ENCODE results near the gene VEGFC.
A peak's percentile ranks its signal among the peaks of the same experiment; 100 is the strongest.

Gene VEGFC

GRCh38 chr4:176800891-176801534 is 8.3 kb upstream of the VEGFC start:
- H3K4me3 ChIP-seq (ENCODE audit: low read depth, low read length), result no peak overlapping the region
- in situ Hi-C loops (cut with HindIII; ENCODE audit: low sequenced_read_pairs), result no loop called here
- DNase-seq (ENCODE audit: low read depth), result no peak
- no peak for TF ChIP-seq CTCF (IDR thresholded peaks at IDR 0.05; ENCODE audit: low read depth, low read length, missing control alignments)

DNA sequence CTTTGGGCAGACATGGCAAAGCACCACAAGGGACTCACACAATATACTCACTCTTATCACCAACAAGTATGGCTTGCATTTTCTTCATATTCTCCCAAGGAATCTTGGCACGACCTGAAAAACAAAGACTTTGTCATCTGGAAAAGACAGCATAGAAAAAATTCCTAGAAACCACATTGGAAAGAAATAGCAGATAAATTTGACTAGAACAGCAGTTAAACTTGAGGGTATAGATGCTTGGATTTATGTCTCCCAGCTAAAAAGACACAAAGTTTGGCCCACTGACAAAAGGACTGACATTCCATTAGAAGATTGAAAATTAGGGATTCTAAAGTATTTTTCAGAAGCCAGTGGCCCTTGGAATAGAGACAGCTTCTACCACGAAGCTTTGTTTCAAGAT is 6.9 kb upstream of the VEGFC start:
- TF ChIP-seq CTCF (IDR thresholded peaks at IDR 0.05; ENCODE audit: low read depth, low read length, missing control alignments), result no peak

GRCh38 chr4:176798540-176798939 is 5.8 kb upstream of the VEGFC start:
- no peak for DNase-seq (ENCODE audit: low read depth)
- no peak overlapping the region for H3K4me3 ChIP-seq (ENCODE audit: low read depth, low read length)
- TF ChIP-seq CTCF (IDR thresholded peaks at IDR 0.05; ENCODE audit: low read depth, low read length, missing control alignments), result no peak
- in situ Hi-C loops (cut with HindIII; ENCODE audit: low sequenced_read_pairs), result loop anchor here (25.0 kb wide), 2 partner anchors 239 to 411 kb away; no protein-coding TSS in a partner anchor

More for the DNA sequence above, 6.9 kb upstream of the VEGFC start:
- in situ Hi-C loops (cut with HindIII; ENCODE audit: low sequenced_read_pairs), result loop anchor here (25.0 kb wide), 2 partner anchors 238 to 412 kb away; no protein-coding TSS in a partner anchor
- DNase-seq (ENCODE audit: low read depth), result no peak
- H3K4me3 ChIP-seq (ENCODE audit: low read depth, low read length), result no peak overlapping the region

GRCh38 chr4:176795441-176795840 is 2.7 kb upstream of the VEGFC start:
- no peak for TF ChIP-seq CTCF (IDR thresholded peaks at IDR 0.05; ENCODE audit: low read depth, low read length, missing control alignments)
- in situ Hi-C loops (cut with HindIII; ENCODE audit: low sequenced_read_pairs), result loop anchor here (25.0 kb wide), 2 partner anchors 242 to 408 kb away; no protein-coding TSS in a partner anchor
- DNase-seq (ENCODE audit: low read depth), result no peak
- H3K4me3 ChIP-seq (ENCODE audit: low read depth, low read length), result no peak overlapping the region

DNA sequence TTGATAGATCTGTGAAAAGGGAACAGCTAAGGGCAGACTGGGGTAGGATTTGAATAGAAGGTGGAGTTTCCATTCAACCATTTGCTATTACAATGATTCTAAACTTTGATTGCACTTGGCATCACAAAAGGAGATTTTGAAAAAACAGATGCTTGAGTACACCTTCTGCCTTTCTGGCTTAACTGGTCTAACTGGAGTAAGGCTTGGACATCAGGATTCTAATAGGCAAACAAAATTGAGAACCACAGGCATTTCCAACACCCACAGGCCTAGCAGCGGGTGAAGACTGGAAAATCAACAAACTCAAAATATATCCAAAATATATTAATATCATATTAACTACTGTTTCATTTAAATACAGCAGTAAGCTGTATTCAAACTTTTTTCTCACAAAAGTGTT is 1.9 kb upstream of the VEGFC start:
- in situ Hi-C loops (cut with HindIII; ENCODE audit: low sequenced_read_pairs), result loop anchor here (25.0 kb wide), 2 partner anchors 243 to 407 kb away; no protein-coding TSS in a partner anchor
- DNase-seq (ENCODE audit: low read depth), result no peak
- H3K4me3 ChIP-seq (ENCODE audit: low read depth, low read length), result no peak overlapping the region
- TF ChIP-seq CTCF (IDR thresholded peaks at IDR 0.05; ENCODE audit: low read depth, low read length, missing control alignments), result no peak

GRCh38 chr4:176794151-176794550 is 1.4 kb upstream of the VEGFC start:
- in situ Hi-C loops (cut with HindIII; ENCODE audit: low sequenced_read_pairs), result loop anchor here (25.0 kb wide), 2 partner anchors 243 to 407 kb away; no protein-coding TSS in a partner anchor
- H3K4me3 ChIP-seq (ENCODE audit: low read depth, low read length), result no peak overlapping the region
- no peak for TF ChIP-seq CTCF (IDR thresholded peaks at IDR 0.05; ENCODE audit: low read depth, low read length, missing control alignments)
- DNase-seq (ENCODE audit: low read depth), result peak; percentile 90

Data from astrocyte of the cerebellum (primary cell).